ENCODE results near the gene GPSM1. TPM values are rescaled to one million over a fixed set of nuclear protein-coding genes. Genes with fewer than 3 reads are reported as not detected.

The GPSM1 gene
- total and polyA plus RNA-seq, 9 of the 15 experiments (the other 6 are each of a cell fraction or from before 2014, with no cell fraction given), result 0.04 to 14.2 (median 3.1) TPM

DNA sequence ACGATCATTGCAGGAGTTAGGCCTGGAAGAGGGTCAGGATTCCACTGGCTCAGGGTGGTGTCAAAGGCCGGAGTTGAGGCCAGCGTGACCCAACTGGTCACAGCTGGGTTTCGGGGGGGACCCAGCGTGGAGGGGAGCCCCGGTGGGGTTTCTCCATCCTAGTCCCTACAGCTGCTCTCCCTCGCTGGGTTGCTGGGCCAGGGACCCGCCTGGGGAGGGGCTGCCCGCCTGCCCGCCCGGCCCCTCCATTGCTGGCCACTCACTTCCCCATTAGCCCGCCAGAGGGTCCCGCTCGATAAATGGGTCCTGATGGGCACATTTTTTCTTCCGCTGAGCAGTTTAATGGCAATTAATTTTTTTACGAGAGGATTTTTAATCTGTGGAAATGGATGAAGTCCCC lies 32.3 kb upstream of the GPSM1 start:
- Histone ChIP-seq H3K4me1 (replicated peaks in 1 of 2; ENCODE audit: control insufficient read depth in 2 of 2, insufficient read depth in 2 of 2, low read length in 2 of 2) (peaks cover 0 to 55% of the 10 kb centered on the region in 2 experiments; a peak in 2 of 5 replicates), H3K79me2 (ENCODE audit: control insufficient read depth, insufficient read depth, low read length) (no peaks in the 10 kb centered on the region), H3K9me3 (replicated peaks; ENCODE audit: control insufficient read depth, insufficient read depth, low read depth, low read length) (peaks cover 13% of the 10 kb centered on the region), H3K9me1 (ENCODE audit: control insufficient read depth, insufficient read depth, low read length) (no peaks in the 10 kb centered on the region), H3K9ac (ENCODE audit: insufficient read depth in 1 of 2, low read depth in 2 of 2, low read length in 2 of 2) (no peak overlapping the region), H3K27me3 (ENCODE audit: control insufficient read depth in 2 of 2, insufficient read depth in 2 of 2, low read length in 2 of 2) (peaks cover 18 to 59% of the 10 kb centered on the region in 2 experiments), H3K4me3 (no peak overlapping the region), H4K20me1 (replicated peaks; ENCODE audit: control insufficient read depth, insufficient read depth, low read length) (no peaks in the 10 kb centered on the region; the same call in 1 of the 2 replicates), H3K27ac (ENCODE audit: extremely low read depth, low read depth, low read length) (no peak overlapping the region), H3K36me3 (ENCODE audit: control insufficient read depth, insufficient read depth, low read length) (no peaks in the 10 kb centered on the region), H2AFZ (ENCODE audit: low read depth, low read length) (no peak overlapping the region), H3K4me2 (ENCODE audit: insufficient read depth, low read length) (no peak overlapping the region)
- FAIRE-seq, result no peak
- intact Hi-C loops (cut with micrococcal nuclease), result no loop called here
- CTCF ChIA-PET (ENCODE audit: low intra/inter-chr PET ratio), result no interaction called here
- in situ Hi-C loops (cut with MboI), result no loop called here
- POLR2A ChIA-PET, result no interaction called here
- BruUV-seq (replicated peaks), result no TSS peak
- WGBS (ENCODE audit: insufficient coverage, low coverage, missing lambda C conversion rate), result 66% methylated on average over 15 of the region's 16 CpGs
- no peak for DNase-seq (ENCODE audit: extremely low read depth in 1 of 4, low spot score in 3 of 4)
- no peak for TF ChIP-seq ZNF75A (CRISPR knock-in tag; IDR thresholded peaks at IDR 0.05)
- no peak for TF ChIP-seq STAG1 (CRISPR knock-in tag; IDR thresholded peaks at IDR 0.05; ENCODE audit: borderline replicate concordance)
- TF ChIP-seq RBM14 (IDR thresholded peaks at IDR 0.05; ENCODE audit: borderline replicate concordance, insufficient read depth, low read depth, low read length), result no peak
- no peak for TF ChIP-seq PTTG1 (tag; IDR thresholded peaks at IDR 0.05; ENCODE audit: low read depth)
- TF ChIP-seq ZNF589 (CRISPR knock-in tag; IDR thresholded peaks at IDR 0.05; ENCODE audit: low read depth), result no peak
- no peak for TF ChIP-seq ILF3 (IDR thresholded peaks at IDR 0.05; ENCODE audit: borderline replicate concordance)
- no peak for TF ChIP-seq ZFPM2 (CRISPR knock-in tag; IDR thresholded peaks at IDR 0.05)
- no peak for TF ChIP-seq L3MBTL2 (IDR thresholded peaks at IDR 0.05)
- TF ChIP-seq STAT5A (IDR thresholded peaks at IDR 0.05; ENCODE audit: borderline replicate concordance, low read length), result no peak
- no peak for TF ChIP-seq CCAR2 (IDR thresholded peaks at IDR 0.05; ENCODE audit: low read depth, low read length)
- TF ChIP-seq, protein P1, sequence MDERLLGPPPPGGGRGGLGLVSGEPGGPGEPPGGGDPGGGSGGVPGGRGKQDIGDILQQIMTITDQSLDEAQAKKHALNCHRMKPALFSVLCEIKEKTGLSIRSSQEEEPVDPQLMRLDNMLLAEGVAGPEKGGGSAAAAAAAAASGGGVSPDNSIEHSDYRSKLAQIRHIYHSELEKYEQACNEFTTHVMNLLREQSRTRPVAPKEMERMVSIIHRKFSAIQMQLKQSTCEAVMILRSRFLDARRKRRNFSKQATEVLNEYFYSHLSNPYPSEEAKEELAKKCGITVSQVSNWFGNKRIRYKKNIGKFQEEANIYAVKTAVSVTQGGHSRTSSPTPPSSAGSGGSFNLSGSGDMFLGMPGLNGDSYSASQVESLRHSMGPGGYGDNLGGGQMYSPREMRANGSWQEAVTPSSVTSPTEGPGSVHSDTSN (CRISPR knock-in tag; IDR thresholded peaks at IDR 0.05; ENCODE audit: low read depth), result no peak
- TF ChIP-seq, protein P1 (tag; conservative IDR thresholded peaks at IDR 0.05; ENCODE audit: low read depth), result no peak
- no peak for TF ChIP-seq PHF20 (IDR thresholded peaks at IDR 0.05; ENCODE audit: partially characterized antibody)
- TF ChIP-seq DIDO1 (tag; IDR thresholded peaks at IDR 0.05; ENCODE audit: low read depth), result no peak
- no peak for ATAC-seq

All from K562 (cell line).